ENCODE measurements around the gene ARRDC3. TPM values are rescaled to one million over a fixed set of nuclear protein-coding genes. Genes with fewer than 3 reads are reported as not detected.

The ARRDC3 gene
- total and polyA plus RNA-seq, 10 of the 15 experiments (the other 5 are each of a cell fraction or from before 2014, with no cell fraction given) = 2.3 to 14.0 (median 8.6) TPM

- Histone ChIP-seq H3K36me3 (ENCODE audit: control insufficient read depth in 2 of 2, insufficient read depth in 2 of 2, low read length in 1 of 2) (peaks cover 0 to 5% of the 10 kb centered on the region in 2 experiments; a peak in 2 of 4 replicates), H3K9me3 (replicated peaks; ENCODE audit: control insufficient read depth, insufficient read depth, low read length) (no peaks in the 10 kb centered on the region), H3K27ac (ENCODE audit: control insufficient read depth, insufficient read depth) (peak overlapping the region; percentile 100), H3K4me1 (ENCODE audit: control insufficient read depth, insufficient read depth, low read length) (peaks cover 8% of the 10 kb centered on the region; the same call in 1 of the 2 replicates), H3K9ac (ENCODE audit: control insufficient read depth, insufficient read depth, low read length) (peak overlapping the region; percentile 100), H2AFZ (ENCODE audit: control insufficient read depth, low read depth, low read length) (peak overlapping the region; percentile 79), H3K27me3 (replicated peaks in 1 of 2; ENCODE audit: control insufficient read depth in 2 of 2, insufficient read depth in 2 of 2, low read length in 1 of 2) (no peaks in the 10 kb centered on the region), H3K4me3 (peak overlapping the region; percentile 95), H3K79me2 (ENCODE audit: control insufficient read depth, insufficient read depth, low read length) (peaks cover 46% of the 10 kb centered on the region), H3K4me2 (ENCODE audit: control insufficient read depth, insufficient read depth) (peak overlapping the region; percentile 74), H4K20me1 (ENCODE audit: control insufficient read depth, insufficient read depth) (no peaks in the 10 kb centered on the region)
- intact Hi-C loops (cut with micrococcal nuclease; ENCODE audit: unreplicated experiment) (loop anchor here (2.0 to 10.0 kb wide), 5 partner anchors 99 to 905 kb away; partner anchors contain the start of genes MBLAC2 and POLR3G), in situ Hi-C loops (cut with MboI) (loop anchor here (5.0 to 10.0 kb wide), 2 partner anchors 103 to 445 kb away; no protein-coding TSS in a partner anchor)
- no TSS peak for BruUV-seq (replicated peaks)
- peak; percentile 49 for DNase-seq (ENCODE audit: low read depth, low spot score)
- RAD21 ChIA-PET (ENCODE audit: unreplicated experiment) = interaction anchor here (0.6 to 1.2 kb wide), 4 partner anchors 66 to 443 kb away, joined by 3 read pairs; no protein-coding TSS in a partner anchor
- CTCF ChIA-PET = interaction anchor here (0.6 to 2.2 kb wide), 4 partner anchors 37 to 447 kb away, joined by 3 to 10 read pairs (median 4); no protein-coding TSS in a partner anchor
- SMC1A ChIA-PET (ENCODE audit: uncharacterized antibody, unreplicated experiment) = interaction anchor here (0.9 to 1.8 kb wide), 4 partner anchors 100 to 427 kb away, joined by 3 to 12 read pairs (median 4); no protein-coding TSS in a partner anchor
- POLR2A ChIA-PET = interaction anchor here (0.6 to 2.1 kb wide), 9 partner anchors 9 to 442 kb away, joined by 3 to 19 read pairs (median 6); no protein-coding TSS in a partner anchor
- ATAC-seq = peak; percentile 66
- FAIRE-seq = no peak
- WGBS (ENCODE audit: insufficient coverage, insufficient replicate concordance, low lambda C conversion rate, missing lambda C conversion rate) = under 1% methylated on average over 63 of the region's 65 CpGs
- TF ChIP-seq PAX8 (IDR thresholded peaks at IDR 0.05) (0 out of 2 replicates have a peak, but pooled peaks have one; percentile 14), GATAD2B (conservative IDR thresholded peaks at IDR 0.05; ENCODE audit: low read depth) (peak; percentile 68), TCF12 (IDR thresholded peaks at IDR 0.05; ENCODE audit: low read depth, low read length) (peak; percentile 85; the same call in 1 of the 2 replicates), CBX5 (IDR thresholded peaks at IDR 0.05; ENCODE audit: low read depth) (no peak), CHD1 (IDR thresholded peaks at IDR 0.05; ENCODE audit: low read depth, low read length) (no peak), RUNX3 (IDR thresholded peaks at IDR 0.05; ENCODE audit: low read length) (no peak), TAF1 (IDR thresholded peaks at IDR 0.05; ENCODE audit: borderline replicate concordance, low read depth, low read length) (peak; percentile 62), EP300 (IDR thresholded peaks at IDR 0.05; ENCODE audit: borderline replicate concordance in 1 of 2, control insufficient read depth in 1 of 2, low read depth in 2 of 2, low read length in 2 of 2) (peak in 1 of 2 experiments; percentile 47; a peak in 2 of 4 replicates), IKZF1 (conservative IDR thresholded peaks at IDR 0.05) (peak; percentile 78), PKNOX1 (IDR thresholded peaks at IDR 0.05) (peak; percentile 98), MLLT1 (IDR thresholded peaks at IDR 0.05) (peak; percentile 33), ASH2L (IDR thresholded peaks at IDR 0.05; ENCODE audit: borderline replicate concordance, low read depth) (peak; percentile 70; the same call in 1 of the 2 replicates), FOXK2 (IDR thresholded peaks at IDR 0.05) (no peak), MEF2B (IDR thresholded peaks at IDR 0.05; ENCODE audit: partially characterized antibody, poor library complexity, severe bottlenecking) (peak; percentile 58), IRF4 (IDR thresholded peaks at IDR 0.05; ENCODE audit: low read depth, low read length) (no peak), FOXM1 (IDR thresholded peaks at IDR 0.05; ENCODE audit: low read depth, low read length) (no peak), CREM (IDR thresholded peaks at IDR 0.05; ENCODE audit: low read depth) (peak; percentile 51; the same call in 1 of the 2 replicates), POLR2AphosphoS2 (IDR thresholded peaks at IDR 0.05; ENCODE audit: low read depth, low read length) (peak; percentile 58; the same call in 1 of the 2 replicates), LARP7 (IDR thresholded peaks at IDR 0.05) (no peak; the same call in 1 of the 2 replicates), NR2C1 (IDR thresholded peaks at IDR 0.05) (no peak), SMARCA5 (IDR thresholded peaks at IDR 0.05) (peak; percentile 49; the same call in 1 of the 2 replicates), CBFB (IDR thresholded peaks at IDR 0.05; ENCODE audit: low read depth) (no peak), STAT1 (conservative IDR thresholded peaks at IDR 0.05) (peak; percentile 57; the same call in 1 of the 2 replicates)
These were observed 3.1 kb downstream of the ARRDC3 start for GRCh38 chr5:91379914-91380490.
